OCI-LY7 (cell line): Measurements from ENCODE around the gene TNNI3K. TPM values are rescaled to one million over a fixed set of nuclear protein-coding genes. Genes with fewer than 3 reads are reported as not detected.

Source experiments
- BruUV-seq: library from RNA; stranded (reverse); fragments of 400-500 nt; replicated peaks from 2 replicates; lab custom pipeline; 2021; lab: Mats Ljungman, UMichigan
- CTCF ChIA-PET: fragments of 300-600 bp; sonication (Branson Sonifier 250); formaldehyde crosslinking; loops from one replicate; lab custom pipeline; 2022; ENCODE audit warnings: antibody characterized with exemption; ENCODE audit not compliant: unreplicated experiment; lab: Charles Lee
- POLR2A ChIA-PET: fragments of 300-600 bp; sonication (Branson Sonifier 250); formaldehyde crosslinking; loops from one replicate; lab custom pipeline; 2022; ENCODE audit warnings: antibody characterized with exemption; lab: Charles Lee
- DNase-seq: peaks from one replicate; pipeline ENCODE4 v3.0.0-alpha.2; 2015; ENCODE audit warnings: low spot score
- H2AFZ ChIP-seq: fragments of 200-600 bp; sonication (generic), shearing (Covaris generic); 2 replicates; pipeline ENCODE4 v1.6.1; 2014; ENCODE audit warnings: mild to moderate bottlenecking, antibody characterized with exemption, low read length, moderate library complexity
- H3K27ac ChIP-seq: fragments of 200-600 bp; sonication (generic); 2 replicates; pipeline ENCODE4 v1.5.1; 2014; ENCODE audit warnings: mixed run types, low read depth, mild to moderate bottlenecking, moderate library complexity, low read length, inconsistent platforms; ENCODE audit not compliant: poor library complexity, severe bottlenecking
- H3K36me3 ChIP-seq: fragments of 200-600 bp; sonication (generic); 2 replicates; pipeline ENCODE4 v1.6.1; 2014; ENCODE audit warnings: mild to moderate bottlenecking, antibody characterized with exemption, low read length, moderate library complexity, mixed read lengths; ENCODE audit not compliant: insufficient read depth
- H3K4me1 ChIP-seq: fragments of 200-600 bp; sonication (generic); 2 replicates; pipeline ENCODE4 v1.5.1; 2014; ENCODE audit warnings: mild to moderate bottlenecking, low read length; ENCODE audit not compliant: insufficient read depth, poor library complexity, severe bottlenecking
- H3K4me2 ChIP-seq: fragments of 200-600 bp; sonication (generic); 2 replicates; pipeline ENCODE4 v1.6.1; 2014; ENCODE audit warnings: mild to moderate bottlenecking, low read length
- H3K4me3 ChIP-seq: fragments of 200-600 bp; sonication (generic); 2 replicates; pipeline ENCODE4 v1.5.1; 2014; ENCODE audit warnings: mild to moderate bottlenecking, low read depth, low read length; ENCODE audit not compliant: poor library complexity, severe bottlenecking
- H3K79me2 ChIP-seq: fragments of 200-600 bp; sonication (generic); 2 replicates; pipeline ENCODE4 v1.6.1; 2016; ENCODE audit warnings: low read depth, mild to moderate bottlenecking, low read length, moderate library complexity, mixed read lengths; ENCODE audit not compliant: insufficient read depth
- H3K9me2 ChIP-seq: fragments of 200-600 bp; sonication (generic); 2 replicates; pipeline ENCODE4 v1.6.1; 2016; ENCODE audit warnings: mild to moderate bottlenecking, low read length, mixed read lengths; ENCODE audit not compliant: insufficient read depth
- H3K9me3 ChIP-seq: fragments of 200-600 bp; sonication (generic); 2 replicates; pipeline ENCODE4 v1.6.1; 2014; ENCODE audit warnings: mild to moderate bottlenecking, mixed run types, low read length, mixed read lengths
- H4K20me1 ChIP-seq: fragments of 200-600 bp; sonication (generic); 2 replicates; pipeline ENCODE4 v1.6.1; 2014; ENCODE audit warnings: mild to moderate bottlenecking, antibody characterized with exemption, low read length, moderate library complexity, mixed read lengths; ENCODE audit not compliant: insufficient read depth
- CTCF ChIP-seq: fragments of 200-600 bp; sonication (generic); conservative IDR thresholded peaks from 2 replicates; pipeline ENCODE4 v1.5.1; 2014; ENCODE audit warnings: mild to moderate bottlenecking, antibody characterized with exemption, low read length, moderate library complexity, mixed read lengths
- EZH2phosphoT487 ChIP-seq: fragments of 200-600 bp; sonication (generic); IDR thresholded peaks from 2 replicates; pipeline ENCODE4 v1.6.1; 2018; ENCODE audit warnings: low read depth, borderline replicate concordance, mild to moderate bottlenecking, mixed run types, antibody characterized with exemption, low read length, moderate library complexity, mixed read lengths
- intact Hi-C: fragments of 100-400 bp; cut with micrococcal nuclease; formaldehyde crosslinking; loops from one replicate; pipeline ENCODE4 v1.10.0; 2022; ENCODE audit not compliant: unreplicated experiment
- total RNA-seq, 2 experiments: library from RNA; depleted of rRNA in 1 of 2; stranded (reverse); fragments of >200 nt in 1 of 2; shearing (Covaris generic) in 1 of 2; gene quantifications; 2 replicates each; pipeline ENCODE4 v1.2.3, GENCODE V29; 2014 to 2022

Gene TNNI3K
- total RNA-seq, 2 experiments from 2014 or later, result not detected

GRCh38 chr1:74436078-74436477 is 200.9 kb downstream of the TNNI3K start:
- Histone ChIP-seq H3K9me2 (no peaks in the 10 kb centered on the region), H3K4me3 (no peak overlapping the region), H3K36me3 (no peaks in the 10 kb centered on the region), H3K79me2 (no peaks in the 10 kb centered on the region), H3K9me3 (no peaks in the 10 kb centered on the region), H3K4me2 (no peak overlapping the region), H3K4me1 (no peaks in the 10 kb centered on the region), H4K20me1 (no peaks in the 10 kb centered on the region), H3K27ac (no peak overlapping the region), H2AFZ (no peak overlapping the region)
- CTCF ChIA-PET, result no interaction called here
- POLR2A ChIA-PET, result interaction anchor here (0.7 to 1.2 kb wide), 4 partner anchors 10 to 547 kb away, joined by 3 to 6 read pairs (median 4); no protein-coding TSS in a partner anchor
- DNase-seq, result no peak
- no peak for TF ChIP-seq EZH2phosphoT487
- BruUV-seq, result no TSS peak
- intact Hi-C loops, result no loop called here

- Histone ChIP-seq H3K9me3 (no peaks in the 10 kb centered on the region), H3K36me3 (no peaks in the 10 kb centered on the region), H3K4me2 (no peak overlapping the region), H4K20me1 (no peaks in the 10 kb centered on the region), H3K4me3 (no peak overlapping the region), H3K9me2 (no peaks in the 10 kb centered on the region), H3K4me1 (no peaks in the 10 kb centered on the region), H3K79me2 (no peaks in the 10 kb centered on the region), H2AFZ (no peak overlapping the region), H3K27ac (no peak overlapping the region)
- intact Hi-C loops, result no loop called here
- ChIA-PET CTCF (no interaction called here), POLR2A (no interaction called here)
- no peak for TF ChIP-seq EZH2phosphoT487
- TF ChIP-seq CTCF, result no peak
- BruUV-seq, result no TSS peak
- no peak for DNase-seq
These were observed 201.8 kb downstream of the TNNI3K start for GRCh38 chr1:74437035-74437434.

- TF ChIP-seq EZH2phosphoT487, result no peak
- TF ChIP-seq CTCF, result no peak
- H3K9me3 ChIP-seq, result no peaks in the 10 kb centered on the region
- intact Hi-C loops, result no loop called here
- no peak overlapping the region for H3K4me3 ChIP-seq
- H3K27ac ChIP-seq, result no peak overlapping the region
- no peak overlapping the region for H3K4me2 ChIP-seq
- CTCF ChIA-PET, result no interaction called here
- H3K4me1 ChIP-seq, result no peaks in the 10 kb centered on the region
- POLR2A ChIA-PET, result no interaction called here
- H3K79me2 ChIP-seq, result no peaks in the 10 kb centered on the region
- DNase-seq, result no peak
- BruUV-seq, result no TSS peak
- H3K9me2 ChIP-seq, result no peaks in the 10 kb centered on the region
- H3K36me3 ChIP-seq, result no peaks in the 10 kb centered on the region
- no peak overlapping the region for H2AFZ ChIP-seq
- H4K20me1 ChIP-seq, result no peaks in the 10 kb centered on the region
These were observed 216.8 kb downstream of the TNNI3K start for GRCh38 chr1:74452035-74452434.
